Fibroblast of lung (primary cell): Measurements from ENCODE around the gene CPSF3. TPM values are rescaled to one million over a fixed set of nuclear protein-coding genes. Genes with fewer than 3 reads are reported as not detected.
A peak's percentile ranks its signal among the peaks of the same experiment; 100 is the strongest.

Source experiments
- DNase-seq, 2 donors: peaks; one replicate each; pipeline versions ENCODE4 v3.0.0 to v3.0.0-alpha.2; 2010; ENCODE audit warnings: low read depth in 2 of 2
- H2AFZ ChIP-seq: 2 replicates; pipeline ENCODE4 v1.5.1; 2012; ENCODE audit warnings: low read length, control low read depth, inconsistent platforms
- H3K27ac ChIP-seq: 2 replicates; pipeline ENCODE4 v1.5.1; 2011; ENCODE audit warnings: low read length, control low read depth; ENCODE audit not compliant: insufficient read depth
- H3K27me3 ChIP-seq: 2 replicates; pipeline ENCODE4 v1.5.1; 2011; ENCODE audit warnings: mild to moderate bottlenecking, low read length; ENCODE audit not compliant: control insufficient read depth, insufficient read depth
- H3K36me3 ChIP-seq: 2 replicates; pipeline ENCODE4 v1.5.1; 2011; ENCODE audit warnings: low read length; ENCODE audit not compliant: control insufficient read depth, insufficient read depth
- H3K4me1 ChIP-seq: 2 replicates; pipeline ENCODE4 v1.5.1; 2011; ENCODE audit warnings: low read length; ENCODE audit not compliant: control insufficient read depth, insufficient read depth; ENCODE audit errors: extremely low read depth
- H3K4me2 ChIP-seq: 2 replicates; pipeline ENCODE4 v1.5.1; 2011; ENCODE audit warnings: low read length, control low read depth; ENCODE audit not compliant: insufficient read depth; ENCODE audit errors: extremely low read depth
- H3K4me3 ChIP-seq, 4 experiments: fragments of 200-600 bp in 1 of 4; sonication (generic) in 1 of 4; replicated peaks in 1 of 4; 2 replicates each; pipeline ENCODE4 v1.5.1; 2011 to 2016; ENCODE audit warnings: low read length in 4 of 4, low read depth in 3 of 4, mild to moderate bottlenecking in 3 of 4, control low read depth in 2 of 4, inconsistent platforms in 1 of 4, mixed read lengths in 1 of 4; ENCODE audit not compliant: insufficient read depth in 1 of 4; ENCODE audit errors: control extremely low read depth in 1 of 4
- H3K79me2 ChIP-seq: 2 replicates; pipeline ENCODE4 v1.5.1; 2012; ENCODE audit warnings: mild to moderate bottlenecking, low read length, inconsistent platforms; ENCODE audit not compliant: control insufficient read depth, insufficient read depth
- H3K9ac ChIP-seq: 2 replicates; pipeline ENCODE4 v1.5.1; 2011; ENCODE audit warnings: mild to moderate bottlenecking, low read length, control low read depth; ENCODE audit not compliant: insufficient read depth
- H3K9me3 ChIP-seq: 2 replicates; pipeline ENCODE4 v1.5.1; 2012; ENCODE audit warnings: low read depth, low read length; ENCODE audit not compliant: control insufficient read depth, insufficient read depth
- H4K20me1 ChIP-seq: 2 replicates; pipeline ENCODE4 v1.5.1; 2011; ENCODE audit warnings: low read length; ENCODE audit not compliant: control insufficient read depth, insufficient read depth; ENCODE audit errors: extremely low read depth
- CTCF ChIP-seq, 2 donors: IDR thresholded peaks in 1 of 2; conservative IDR thresholded peaks in 1 of 2; 1 replicate in 1 of 2; 2 replicates in 1 of 2; pipeline ENCODE4 v1.5.1; 2011 to 2012; ENCODE audit warnings: low read length in 2 of 2, control low read depth in 1 of 2, inconsistent platforms in 1 of 2, low read depth in 1 of 2, mild to moderate bottlenecking in 1 of 2
- EZH2 ChIP-seq: IDR thresholded peaks from 2 replicates; pipeline ENCODE4 v1.5.1; 2012; ENCODE audit warnings: low read length, control low read depth, mild to moderate bottlenecking; ENCODE audit errors: missing control alignments
- polyA plus RNA-seq, 2 donors: library from polyadenylated mRNA; depleted of rRNA in 1 of 2; stranded (reverse) in 1 of 2; unstranded in 1 of 2; fragments of >200 nt; gene quantifications; 2 replicates each; pipeline ENCODE4 v1.2.1, GENCODE V29; 2011 to 2012; ENCODE audit warnings: missing spikeins in 1 of 2
- total RNA-seq: library from RNA; depleted of rRNA; stranded (reverse); fragments of >200 nt; gene quantifications from 2 replicates; pipeline ENCODE4 v1.2.1, GENCODE V29; 2014

The CPSF3 gene
- total and polyA plus RNA-seq, 2 donors (not counting 1 experiment from before 2014, with no cell fraction given) = 48.6 to 53.0 TPM

GRCh38 chr2:9484533-9484932, 61.1 kb downstream of the CPSF3 start:
- no peak overlapping the region for H2AFZ ChIP-seq
- H3K36me3 ChIP-seq = peaks cover 32% of the 10 kb centered on the region
- DNase-seq = peak; percentile 57 to 70
- H3K27me3 ChIP-seq = no peaks in the 10 kb centered on the region
- no peaks in the 10 kb centered on the region for H3K4me1 ChIP-seq
- H3K79me2 ChIP-seq = no peaks in the 10 kb centered on the region
- H3K27ac ChIP-seq = no peak overlapping the region
- TF ChIP-seq EZH2 (no peak), CTCF (conservative IDR thresholded peaks at IDR 0.05 in 1 of 2, IDR thresholded peaks at IDR 0.05 in 1 of 2; ENCODE audit: low read depth in 1 of 2, low read length in 2 of 2) (no peak)
- no peak overlapping the region for H3K4me2 ChIP-seq
- H3K4me3 ChIP-seq = no peak overlapping the region
- H3K9ac ChIP-seq = no peak overlapping the region
- no peaks in the 10 kb centered on the region for H3K9me3 ChIP-seq
- no peaks in the 10 kb centered on the region for H4K20me1 ChIP-seq

GRCh38 chr2:9488583-9489547, 65.4 kb downstream of the CPSF3 start:
- peak; percentile 26 to 68 for DNase-seq
- Histone ChIP-seq H4K20me1 (no peaks in the 10 kb centered on the region), H3K36me3 (peaks cover 26% of the 10 kb centered on the region), H3K4me1 (no peaks in the 10 kb centered on the region), H3K27me3 (no peaks in the 10 kb centered on the region), H3K27ac (no peak overlapping the region), H3K9ac (no peak overlapping the region), H3K9me3 (no peaks in the 10 kb centered on the region), H3K79me2 (no peaks in the 10 kb centered on the region), H2AFZ (no peak overlapping the region), H3K4me2 (no peak overlapping the region), H3K4me3 (no peak overlapping the region)
- no peak for TF ChIP-seq CTCF (conservative IDR thresholded peaks at IDR 0.05 in 1 of 2, IDR thresholded peaks at IDR 0.05 in 1 of 2; ENCODE audit: low read depth in 1 of 2, low read length in 2 of 2)

DNA sequence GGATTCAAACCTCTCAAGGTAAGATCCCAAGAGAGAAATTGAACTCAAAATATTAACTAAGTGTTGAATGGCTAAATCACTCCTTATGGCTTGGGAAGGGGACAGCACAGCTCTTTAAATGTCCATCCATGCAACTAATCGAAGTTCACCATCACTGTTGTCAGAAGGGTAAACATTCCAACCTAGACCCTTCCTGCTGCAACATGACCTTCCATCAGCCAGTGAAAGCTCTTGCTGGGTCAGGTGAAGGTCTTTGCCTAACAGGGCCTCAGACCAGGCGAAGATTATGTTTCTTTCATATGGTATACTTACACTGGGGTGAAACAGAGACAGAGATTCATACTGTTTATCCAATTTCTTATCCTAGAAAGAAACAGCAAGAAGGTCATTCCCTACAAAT, 67.3 kb downstream of the CPSF3 start:
- H3K4me2 ChIP-seq = no peak overlapping the region
- no peak overlapping the region for H3K27ac ChIP-seq
- peaks cover 18% of the 10 kb centered on the region for H3K36me3 ChIP-seq
- no peak for DNase-seq
- H3K9me3 ChIP-seq = no peaks in the 10 kb centered on the region
- TF ChIP-seq CTCF (conservative IDR thresholded peaks at IDR 0.05 in 1 of 2, IDR thresholded peaks at IDR 0.05 in 1 of 2; ENCODE audit: low read depth in 1 of 2, low read length in 2 of 2) (no peak), EZH2 (no peak)
- no peaks in the 10 kb centered on the region for H3K79me2 ChIP-seq
- H3K27me3 ChIP-seq = no peaks in the 10 kb centered on the region
- H3K4me3 ChIP-seq = no peak overlapping the region
- H3K4me1 ChIP-seq = no peaks in the 10 kb centered on the region
- H3K9ac ChIP-seq = no peak overlapping the region
- no peaks in the 10 kb centered on the region for H4K20me1 ChIP-seq
- H2AFZ ChIP-seq = no peak overlapping the region
